CD14-positive monocyte (primary cell): ENCODE measurements around the gene C1QA. TPM values are rescaled to one million over a fixed set of nuclear protein-coding genes. Genes with fewer than 3 reads are reported as not detected.

ENCODE experiments used
- DNase-seq, 3 donors: peaks; one replicate each; pipeline ENCODE4 v3.0.0-alpha.2; 2011 to 2022
- H2AFZ ChIP-seq: 2 replicates; pipeline ENCODE4 v1.6.0; 2012; ENCODE audit warnings: mild to moderate bottlenecking, low read depth, low read length, inconsistent platforms; ENCODE audit not compliant: insufficient read depth, poor library complexity, severe bottlenecking
- H3K27ac ChIP-seq, 2 donors: 1 replicate in 1 of 2; 2 replicates in 1 of 2; pipeline ENCODE4 v1.5.1; 2012 to 2013; ENCODE audit warnings: low read length in 2 of 2, control low read depth in 1 of 2, inconsistent platforms in 1 of 2, low read depth in 1 of 2, mild to moderate bottlenecking in 1 of 2
- H3K27me3 ChIP-seq, 2 donors: one replicate each; pipeline versions ENCODE4 v1.6.0 to v1.6.1; 2011 to 2013; ENCODE audit warnings: low read length in 2 of 2; ENCODE audit not compliant: control insufficient read depth in 2 of 2, insufficient read depth in 2 of 2
- H3K36me3 ChIP-seq, 2 donors: replicated peaks in 1 of 2; 1 replicate in 1 of 2; 2 replicates in 1 of 2; pipeline versions ENCODE4 v1.5.1 to v1.6.1; 2012 to 2013; ENCODE audit warnings: low read length in 2 of 2, control low read depth in 1 of 2, inconsistent platforms in 1 of 2, mild to moderate bottlenecking in 1 of 2; ENCODE audit not compliant: insufficient read depth in 2 of 2, control insufficient read depth in 1 of 2
- H3K4me1 ChIP-seq, 2 donors: 1 replicate in 1 of 2; 2 replicates in 1 of 2; pipeline versions ENCODE4 v1.5.1 to v1.6.1; 2012 to 2013; ENCODE audit warnings: low read length in 2 of 2, control low read depth in 1 of 2, inconsistent platforms in 1 of 2, mild to moderate bottlenecking in 1 of 2, moderate library complexity in 1 of 2; ENCODE audit not compliant: insufficient read depth in 2 of 2, control insufficient read depth in 1 of 2
- H3K4me2 ChIP-seq: replicated peaks from 2 replicates; pipeline ENCODE3; 2012; ENCODE audit warnings: low read length, moderate library complexity, mild to moderate bottlenecking; ENCODE audit not compliant: poor library complexity, severe bottlenecking; ENCODE audit errors: extremely low read depth
- H3K4me3 ChIP-seq, 3 experiments: fragments of 200-600 bp in 1 of 3; sonication (generic) in 1 of 3; replicated peaks in 1 of 3; 1 replicate in 2 of 3; 2 replicates in 1 of 3; pipeline ENCODE4 v1.5.1; 2011 to 2013; ENCODE audit warnings: low read length in 3 of 3, mild to moderate bottlenecking in 3 of 3, control low read depth in 2 of 3, low read depth in 2 of 3, inconsistent platforms in 1 of 3, moderate library complexity in 1 of 3
- H3K79me2 ChIP-seq: 2 replicates; pipeline ENCODE4 v1.6.0; 2012; ENCODE audit warnings: mild to moderate bottlenecking, control low read depth, inconsistent platforms, low read length, moderate library complexity; ENCODE audit not compliant: insufficient read depth
- H3K9ac ChIP-seq: 2 replicates; pipeline ENCODE4 v1.6.0; 2017; ENCODE audit warnings: low read length, mild to moderate bottlenecking; ENCODE audit not compliant: insufficient read depth, poor library complexity, severe bottlenecking
- H3K9me3 ChIP-seq, 2 donors: replicated peaks in 1 of 2; 1 replicate in 1 of 2; 2 replicates in 1 of 2; pipeline versions ENCODE4 v1.5.1 to v1.6.1; 2012 to 2013; ENCODE audit warnings: low read length in 2 of 2, control low read depth in 1 of 2; ENCODE audit not compliant: control insufficient read depth in 1 of 2, insufficient read depth in 1 of 2
- H4K20me1 ChIP-seq: 2 replicates; pipeline ENCODE4 v1.6.0; 2012; ENCODE audit warnings: mild to moderate bottlenecking, low read length, control low read depth, moderate library complexity; ENCODE audit not compliant: insufficient read depth
- H3K27ac Mint-ChIP-seq, 7 donors: one replicate each; pipeline ENCODE4 v1.8.0; 2020; ENCODE audit warnings: mild to moderate bottlenecking in 7 of 7, mixed read lengths in 7 of 7, moderate library complexity in 6 of 7, inconsistent platforms in 2 of 7
- H3K27me3 Mint-ChIP-seq, 3 donors: one replicate each; pipeline ENCODE4 v1.8.0; 2021 to 2022; ENCODE audit warnings: low read depth in 3 of 3, mild to moderate bottlenecking in 3 of 3, mixed read lengths in 3 of 3, moderate library complexity in 3 of 3, inconsistent platforms in 1 of 3
- H3K36me3 Mint-ChIP-seq, 2 donors: one replicate each; pipeline ENCODE4 v1.8.0; 2020; ENCODE audit warnings: mixed read lengths in 2 of 2, inconsistent platforms in 1 of 2, mild to moderate bottlenecking in 1 of 2
- H3K4me1 Mint-ChIP-seq: one replicate; pipeline ENCODE4 v1.8.0; 2020; ENCODE audit warnings: mild to moderate bottlenecking, mixed read lengths
- H3K4me3 Mint-ChIP-seq, 2 donors: one replicate each; pipeline ENCODE4 v1.8.0; 2020; ENCODE audit warnings: mild to moderate bottlenecking in 2 of 2, mixed read lengths in 2 of 2, moderate library complexity in 1 of 2
- H3K9me3 Mint-ChIP-seq, 7 donors: one replicate each; pipeline ENCODE4 v1.8.0; 2020 to 2022; ENCODE audit warnings: mixed read lengths in 7 of 7, mild to moderate bottlenecking in 6 of 7, moderate library complexity in 6 of 7, inconsistent platforms in 2 of 7
- CTCF ChIP-seq: fragments of 200-600 bp; IDR thresholded peaks from one replicate; pipeline ENCODE4 v1.8.0; 2022; ENCODE audit warnings: antibody characterized with exemption, mild to moderate bottlenecking
- WGBS: methylation state at CpG from one replicate; pipeline ENCODE4 v1.1.5; 2013; ENCODE audit warnings: missing lambda C conversion rate; ENCODE audit not compliant: insufficient coverage; 5-methylcytosine and 5-hydroxymethylcytosine counted together
- intact Hi-C, 2 donors: fragments of 100-400 bp; cut with micrococcal nuclease; formaldehyde crosslinking; loops; one replicate each; pipeline versions ENCODE4 v1.15.0 to v1.15.1; 2023
- polyA plus RNA-seq, 3 donors: library from polyadenylated mRNA; depleted of rRNA in 1 of 3; unstranded in 2 of 3; stranded (reverse) in 1 of 3; fragments of 300-500 nt in 2 of 3; fragments of >200 nt in 1 of 3; fragmentation: Illumina TruSeq in 2 of 3; gene quantifications; 1 replicate in 2 of 3; 2 replicates in 1 of 3; pipeline ENCODE4 v1.2.3, GENCODE V29; 2012 to 2021

The C1QA gene
- polyA plus RNA-seq, 3 donors, result 14.5 to 19.6 (median 16.3) TPM

- H3K27me3 Mint-ChIP-seq, result peaks cover 1 to 3% (median 3%) of the 10 kb centered on the region in 3 donors
- no peak overlapping the region for H3K4me3 ChIP-seq
- H3K27me3 ChIP-seq, result peaks cover 0 to 1% of the 10 kb centered on the region in 2 donors
- no peak overlapping the region for H3K9ac ChIP-seq
- DNase-seq, result no peak
- H4K20me1 ChIP-seq, result no peaks in the 10 kb centered on the region
- no peak for TF ChIP-seq CTCF
- 91% methylated on average over 37 of the region's 39 CpGs for WGBS
- no peaks in the 10 kb centered on the region for H3K79me2 ChIP-seq
- H3K9me3 Mint-ChIP-seq, result no peaks in the 10 kb centered on the region
- no peaks in the 10 kb centered on the region for H3K4me1 ChIP-seq
- intact Hi-C loops, result no loop called here
- no peaks in the 10 kb centered on the region for H3K36me3 Mint-ChIP-seq
- H2AFZ ChIP-seq, result no peak overlapping the region
- no peaks in the 10 kb centered on the region for H3K4me1 Mint-ChIP-seq
- H3K27ac ChIP-seq, result no peak overlapping the region
- H3K9me3 ChIP-seq, result no peaks in the 10 kb centered on the region
- no peak overlapping the region for H3K4me3 Mint-ChIP-seq
- no peak overlapping the region for H3K4me2 ChIP-seq
- no peaks in the 10 kb centered on the region for H3K36me3 ChIP-seq
- no peak overlapping the region for H3K27ac Mint-ChIP-seq
Measured at GRCh38 chr1:22600817-22601605, 35.4 kb upstream of the C1QA start.

GRCh38 chr1:22601610-22602009 is 34.8 kb upstream of the C1QA start:
- no peak overlapping the region for H3K4me3 ChIP-seq
- no peak overlapping the region for H3K4me3 Mint-ChIP-seq
- WGBS, result 92% methylated on average over 10 of the region's 12 CpGs
- intact Hi-C loops, result no loop called here
- no peaks in the 10 kb centered on the region for H3K9me3 ChIP-seq
- no peaks in the 10 kb centered on the region for H3K9me3 Mint-ChIP-seq
- H3K79me2 ChIP-seq, result no peaks in the 10 kb centered on the region
- H4K20me1 ChIP-seq, result no peaks in the 10 kb centered on the region
- H3K36me3 ChIP-seq, result no peaks in the 10 kb centered on the region
- H3K27me3 ChIP-seq, result peaks cover 0 to 3% of the 10 kb centered on the region in 2 donors
- H3K27me3 Mint-ChIP-seq, result peaks cover 4 to 6% (median 6%) of the 10 kb centered on the region in 3 donors
- H3K4me1 Mint-ChIP-seq, result no peaks in the 10 kb centered on the region
- no peaks in the 10 kb centered on the region for H3K36me3 Mint-ChIP-seq
- H3K27ac ChIP-seq, result no peak overlapping the region
- no peak for TF ChIP-seq CTCF
- no peak for DNase-seq
- H3K4me1 ChIP-seq, result no peaks in the 10 kb centered on the region
- H3K9ac ChIP-seq, result no peak overlapping the region
- H3K4me2 ChIP-seq, result no peak overlapping the region
- H2AFZ ChIP-seq, result no peak overlapping the region
- H3K27ac Mint-ChIP-seq, result no peak overlapping the region
